Right lobe of liver (tissue), 6 donors: Measurements from ENCODE around the gene RAB11FIP3. TPM values are rescaled to one million over a fixed set of nuclear protein-coding genes. Genes with fewer than 3 reads are reported as not detected.

ENCODE experiments used
- ATAC-seq, 4 donors: fragments of 200-7000 bp; cut with Tn5 transposase; one replicate each; pipeline ENCODE4 v1.9.1; 2020; ENCODE audit warnings: mild to moderate bottlenecking in 4 of 4, moderate library complexity in 4 of 4
- DNase-seq, 3 donors: peaks; one replicate each; pipeline ENCODE4 v3.0.0-alpha.2; 2020
- H3K27ac ChIP-seq, 3 donors: fragments of 200-600 bp; one replicate each; pipeline ENCODE4 v1.8.0; 2022
- H3K27me3 ChIP-seq, 2 donors: fragments of 200-600 bp; one replicate each; pipeline ENCODE4 v1.8.0; 2022
- H3K36me3 ChIP-seq, 4 donors: fragments of 200-600 bp; sonication (generic) in 1 of 4; one replicate each; pipeline versions ENCODE4 v1.5.1 to v1.8.0; 2017 to 2022; ENCODE audit warnings: control low read depth in 1 of 4
- H3K4me1 ChIP-seq, 4 donors: fragments of 200-600 bp; sonication (generic) in 1 of 4; one replicate each; pipeline versions ENCODE4 v1.5.1 to v1.8.0; 2017 to 2022; ENCODE audit warnings: control low read depth in 1 of 4
- H3K4me3 ChIP-seq, 3 donors: fragments of 200-600 bp; one replicate each; pipeline ENCODE4 v1.8.0; 2022
- H3K9me3 ChIP-seq, 4 donors: fragments of 200-600 bp; sonication (generic) in 1 of 4; one replicate each; pipeline versions ENCODE4 v1.5.1 to v1.8.0; 2017 to 2022; ENCODE audit warnings: control low read depth in 1 of 4
- POLR2A ChIP-seq: fragments of 450-650 bp; IDR thresholded peaks from one replicate; pipeline ENCODE4 v1.6.1; 2017; ENCODE audit warnings: antibody characterized with exemption, mild to moderate bottlenecking
- WGBS: methylation state at CpG from one replicate; pipeline ENCODE4 v1.1.6; 2018; ENCODE audit warnings: low coverage, low lambda C conversion rate; ENCODE audit not compliant: insufficient coverage; ENCODE audit errors: missing lambda C conversion rate; 5-methylcytosine and 5-hydroxymethylcytosine counted together
- intact Hi-C, 2 donors: fragments of 100-400 bp; cut with DNase I; formaldehyde crosslinking; loops; one replicate each; pipeline versions ENCODE4 v1.11.2 to v1.14.1; 2022
- long read RNA-seq: library from polyadenylated mRNA; unstranded; transcript quantifications from one replicate; pipeline ENCODE4 v2.0.0, GENCODE V29; 2019
- total RNA-seq, 6 experiments: library from RNA; depleted of rRNA in 2 of 6; stranded (reverse); fragments of >200 nt in 2 of 6; fragmentation: NEBNext Ultra II Directional in 3 of 6; extraction: Animal tissue kit (Norgen Biotek cat#: 25700) in 3 of 6; gene quantifications; one replicate each; pipeline versions ENCODE4 v1.1.0 to v1.2.4, GENCODE V29; 2016 to 2023
- TF ChIP-seq, protein P1 (sequence below), 4 donors: fragments of 200-600 bp in 3 of 4; fragments of 450-650 bp in 1 of 4; IDR thresholded peaks; one replicate each; pipeline versions ENCODE4 v1.5.1 to v1.8.0; 2016 to 2022; ENCODE audit warnings: antibody characterized with exemption in 4 of 4, mild to moderate bottlenecking in 2 of 4
- donor health status: DM: no; HTN: yes; CAD: no.
- donor health status: DM: no; HTN: no; CAD: no.
- donor health status: DM: no; HTN: no; CAD: no.
- donor health status: DM: no; HTN: yes; CAD: no.
- donor health status: DM: no; HTN: yes; CAD: no.

The RAB11FIP3 gene, protein sequence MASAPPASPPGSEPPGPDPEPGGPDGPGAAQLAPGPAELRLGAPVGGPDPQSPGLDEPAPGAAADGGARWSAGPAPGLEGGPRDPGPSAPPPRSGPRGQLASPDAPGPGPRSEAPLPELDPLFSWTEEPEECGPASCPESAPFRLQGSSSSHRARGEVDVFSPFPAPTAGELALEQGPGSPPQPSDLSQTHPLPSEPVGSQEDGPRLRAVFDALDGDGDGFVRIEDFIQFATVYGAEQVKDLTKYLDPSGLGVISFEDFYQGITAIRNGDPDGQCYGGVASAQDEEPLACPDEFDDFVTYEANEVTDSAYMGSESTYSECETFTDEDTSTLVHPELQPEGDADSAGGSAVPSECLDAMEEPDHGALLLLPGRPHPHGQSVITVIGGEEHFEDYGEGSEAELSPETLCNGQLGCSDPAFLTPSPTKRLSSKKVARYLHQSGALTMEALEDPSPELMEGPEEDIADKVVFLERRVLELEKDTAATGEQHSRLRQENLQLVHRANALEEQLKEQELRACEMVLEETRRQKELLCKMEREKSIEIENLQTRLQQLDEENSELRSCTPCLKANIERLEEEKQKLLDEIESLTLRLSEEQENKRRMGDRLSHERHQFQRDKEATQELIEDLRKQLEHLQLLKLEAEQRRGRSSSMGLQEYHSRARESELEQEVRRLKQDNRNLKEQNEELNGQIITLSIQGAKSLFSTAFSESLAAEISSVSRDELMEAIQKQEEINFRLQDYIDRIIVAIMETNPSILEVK
- 10 to 100 TPM; 19.5 to 38.3 (median 25.5) TPM for total RNA-seq
- long read RNA-seq, result 0 reads

DNA sequence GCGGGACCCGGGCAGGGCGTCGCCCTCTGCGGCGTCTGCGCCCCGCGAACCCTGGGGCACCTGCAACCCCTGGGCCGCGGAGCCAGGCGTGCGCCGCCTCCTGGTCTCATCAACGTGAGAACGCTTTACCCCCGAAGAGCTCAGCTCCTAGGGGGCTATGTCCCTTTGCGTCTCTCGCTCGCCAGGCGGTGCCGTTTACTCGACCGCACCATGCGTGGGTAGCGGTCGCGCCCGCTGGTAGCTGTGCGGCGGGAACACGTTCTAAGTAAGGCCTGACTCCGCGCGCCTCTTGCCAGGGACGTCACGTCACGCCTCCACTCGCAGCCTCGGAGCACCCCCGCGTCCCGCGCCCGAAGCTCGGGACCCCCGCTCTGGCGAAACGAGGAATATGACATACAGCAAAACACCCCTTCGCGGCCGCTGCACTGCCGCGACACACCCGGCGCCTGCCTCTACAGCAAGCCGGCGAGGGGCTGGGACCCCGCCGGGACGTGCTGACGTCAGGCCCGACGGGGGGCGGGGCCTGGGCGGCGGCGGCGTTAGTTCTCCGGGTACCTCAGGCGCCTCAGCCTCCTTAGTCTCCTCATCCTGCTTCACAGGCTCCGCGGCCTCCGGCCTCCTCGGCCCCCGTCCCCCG lies at the start of gene RAB11FIP3:
RAB11FIP3 (plus strand) TSS at position 568 of the 637 bp plus-strand sequence. CDS start 358 bp downstream, outside the sequence.
- peak; percentile 89 for TF ChIP-seq POLR2A
- TF ChIP-seq, protein P1, sequence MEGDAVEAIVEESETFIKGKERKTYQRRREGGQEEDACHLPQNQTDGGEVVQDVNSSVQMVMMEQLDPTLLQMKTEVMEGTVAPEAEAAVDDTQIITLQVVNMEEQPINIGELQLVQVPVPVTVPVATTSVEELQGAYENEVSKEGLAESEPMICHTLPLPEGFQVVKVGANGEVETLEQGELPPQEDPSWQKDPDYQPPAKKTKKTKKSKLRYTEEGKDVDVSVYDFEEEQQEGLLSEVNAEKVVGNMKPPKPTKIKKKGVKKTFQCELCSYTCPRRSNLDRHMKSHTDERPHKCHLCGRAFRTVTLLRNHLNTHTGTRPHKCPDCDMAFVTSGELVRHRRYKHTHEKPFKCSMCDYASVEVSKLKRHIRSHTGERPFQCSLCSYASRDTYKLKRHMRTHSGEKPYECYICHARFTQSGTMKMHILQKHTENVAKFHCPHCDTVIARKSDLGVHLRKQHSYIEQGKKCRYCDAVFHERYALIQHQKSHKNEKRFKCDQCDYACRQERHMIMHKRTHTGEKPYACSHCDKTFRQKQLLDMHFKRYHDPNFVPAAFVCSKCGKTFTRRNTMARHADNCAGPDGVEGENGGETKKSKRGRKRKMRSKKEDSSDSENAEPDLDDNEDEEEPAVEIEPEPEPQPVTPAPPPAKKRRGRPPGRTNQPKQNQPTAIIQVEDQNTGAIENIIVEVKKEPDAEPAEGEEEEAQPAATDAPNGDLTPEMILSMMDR (IDR thresholded peaks at IDR 0.05), result peak in 3 of 4 donors; percentile 3 to 22 (median 21)

DNA sequence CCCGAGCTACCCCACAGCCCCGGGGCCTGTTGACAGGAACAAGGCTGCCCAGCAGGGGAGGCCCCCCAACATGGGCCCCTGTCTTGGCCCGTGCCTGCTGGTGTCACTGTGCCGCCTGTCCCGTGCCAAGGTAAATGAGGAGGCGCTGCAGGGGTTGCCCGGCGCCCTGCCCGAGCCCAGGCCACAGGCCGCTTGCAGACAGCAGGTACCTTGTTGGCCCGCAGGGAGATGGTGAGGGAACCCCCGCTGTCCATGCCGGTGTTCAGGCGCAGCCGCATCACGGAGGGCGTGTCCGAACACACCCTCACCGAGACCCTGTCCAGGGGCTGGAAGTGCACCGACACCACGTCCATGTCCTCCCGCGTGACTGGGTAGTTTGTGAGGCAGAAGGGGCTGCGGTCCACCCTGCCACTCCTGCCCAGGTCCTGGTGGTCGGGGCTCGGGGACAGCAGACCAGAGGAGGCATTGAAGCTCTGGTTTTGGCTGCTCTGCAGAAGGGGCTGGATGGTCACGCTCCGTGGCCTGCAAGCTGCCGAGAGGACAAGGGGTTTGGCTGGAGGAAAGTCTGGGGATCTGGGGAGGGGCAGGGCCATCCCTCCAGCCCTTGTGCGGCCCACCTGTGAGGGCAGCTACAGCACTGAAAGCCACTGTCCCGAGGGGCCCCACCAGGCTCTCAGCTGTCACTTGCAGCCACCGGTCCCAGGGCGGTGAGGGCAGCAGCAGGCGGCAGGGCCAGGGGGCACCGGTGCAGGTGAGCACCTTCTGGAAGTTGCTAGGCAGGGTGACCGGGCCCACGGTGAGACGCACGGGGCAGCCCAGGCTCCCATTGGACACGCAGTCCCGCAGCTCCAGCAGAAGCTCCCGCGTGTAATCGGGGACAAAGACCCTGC lies 49.3 kb upstream of the RAB11FIP3 start:
- H3K4me1 ChIP-seq, result no peaks in the 10 kb centered on the region
- no CpG with 5 or more reads among the region's 44 CpGs for WGBS
- DNase-seq, result peak in 2 of 3 donors; percentile 21 to 50

More for the DNA sequence above, at the start of gene RAB11FIP3:
- WGBS, result 0% methylated on average over 3 of the region's 77 CpGs
- H3K36me3 ChIP-seq, result no peaks in the 10 kb centered on the region
- H3K4me3 ChIP-seq, result peak within 1 kb of the TSS; percentile 61 to 75 (median 67)
- peak; percentile 83 to 92 (median 88) for ATAC-seq
- peak; percentile 83 to 85 (median 84) for DNase-seq
- H3K9me3 ChIP-seq, result no peaks in the 10 kb centered on the region
- intact Hi-C loops, result no loop called here
- no peaks in the 10 kb centered on the region for H3K27me3 ChIP-seq
- peaks cover 0 to 31% (median 0%) of the 10 kb centered on the region in 4 donors for H3K4me1 ChIP-seq
- H3K27ac ChIP-seq, result peak within 1 kb of the TSS; percentile 79 to 92 (median 91)

DNA sequence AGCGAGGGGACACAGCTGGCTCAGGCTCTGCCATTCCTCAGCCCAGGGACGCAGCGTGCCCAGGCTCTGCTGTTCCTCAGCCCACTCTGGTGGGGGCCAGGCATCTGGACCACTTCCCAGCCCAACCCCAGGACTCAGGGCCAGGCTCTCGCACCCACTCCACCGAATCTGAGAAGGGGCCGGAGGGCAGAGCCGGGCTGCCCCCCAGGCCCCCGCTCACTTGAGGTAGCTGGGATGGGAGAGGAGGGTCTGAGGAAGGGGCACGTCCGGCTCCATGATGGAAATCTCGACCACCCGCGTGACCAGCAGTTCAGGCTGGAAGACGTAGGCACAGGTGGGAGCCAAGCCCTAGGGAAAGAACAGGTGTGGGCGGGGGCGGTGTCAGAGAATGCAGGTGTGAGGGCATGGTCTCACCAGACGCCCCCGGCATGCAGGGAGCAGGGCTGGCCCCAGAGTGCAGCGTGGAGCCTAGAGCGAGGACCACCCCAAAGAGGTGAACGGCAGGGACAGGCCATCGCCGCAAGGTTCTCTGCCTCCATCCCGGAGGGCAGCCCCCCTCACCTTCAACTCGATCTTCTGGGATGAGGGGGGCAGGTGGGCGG lies 48.5 kb upstream of the RAB11FIP3 start:
- Histone ChIP-seq H3K4me1 (no peaks in the 10 kb centered on the region), H3K4me3 (no peak overlapping the region), H3K27me3 (no peaks in the 10 kb centered on the region), H3K27ac (no peak overlapping the region), H3K36me3 (peaks cover 0 to 11% (median 0%) of the 10 kb centered on the region in 4 donors), H3K9me3 (no peaks in the 10 kb centered on the region)
- ATAC-seq (no peak), DNase-seq (peak in 2 of 3 donors; percentile 19 to 49)
- intact Hi-C loops, result no loop called here
- TF ChIP-seq, protein P1 (IDR thresholded peaks at IDR 0.05), result no peak
- no peak for TF ChIP-seq POLR2A
- WGBS, result 87% methylated on average over 3 of the region's 26 CpGs

More for the DNA sequence above, 49.3 kb upstream of the RAB11FIP3 start:
- Histone ChIP-seq H3K9me3 (no peaks in the 10 kb centered on the region), H3K27ac (no peak overlapping the region), H3K27me3 (no peaks in the 10 kb centered on the region), H3K4me3 (no peak overlapping the region), H3K36me3 (peaks cover 0 to 11% (median 0%) of the 10 kb centered on the region in 4 donors)
- ATAC-seq, result no peak
- intact Hi-C loops, result no loop called here
- TF ChIP-seq, protein P1 (IDR thresholded peaks at IDR 0.05), result no peak
- TF ChIP-seq POLR2A, result no peak
